Motor neuron (in vitro differentiated cells): ENCODE results near the gene SYPL1. TPM values are rescaled to one million over a fixed set of nuclear protein-coding genes. Genes with fewer than 3 reads are reported as not detected.
A peak's percentile ranks its signal among the peaks of the same experiment; 100 is the strongest.

Experiments used
- ATAC-seq, 8 experiments: fragments of 200-7000 bp; cut with Tn5 transposase; replicated peaks in 6 of 8; 2 replicates each; pipeline ENCODE4 v1.8.0; 2021; ENCODE audit warnings: mild to moderate bottlenecking in 8 of 8, moderate library complexity in 8 of 8
- H3K27ac ChIP-seq, 2 donors: fragments of 250-450 bp; sonication (Bioruptor Pico); 2 replicates each; pipeline ENCODE4 v1.9.0; 2021; ENCODE audit warnings: antibody characterized with exemption in 2 of 2, mild to moderate bottlenecking in 2 of 2, moderate library complexity in 1 of 2
- H3K4me1 ChIP-seq, 2 donors: fragments of 250-450 bp; sonication (Bioruptor Pico); replicated peaks in 1 of 2; 2 replicates each; pipeline ENCODE4 v1.6.1; 2021; ENCODE audit warnings: antibody characterized with exemption in 2 of 2, mild to moderate bottlenecking in 2 of 2, moderate library complexity in 1 of 2
- H3K4me3 ChIP-seq, 5 donors: fragments of 250-450 bp; sonication (Bioruptor Pico); 2 replicates each; pipeline ENCODE4 v1.9.0; 2021; ENCODE audit warnings: antibody characterized with exemption in 5 of 5, mild to moderate bottlenecking in 5 of 5, moderate library complexity in 4 of 5
- WGBS, 10 experiments: fragments of 450-650 bp; shearing (Covaris generic); methylation state at CpG; one replicate each; pipeline ENCODE4 v1.0.0; 2022; 5-methylcytosine and 5-hydroxymethylcytosine counted together
- in situ Hi-C, 9 experiments: fragments of 400-800 bp; cut with MboI; loops; one replicate each; pipeline ENCODE4 v1.15.0; 2021; ENCODE audit warnings: low sequenced_read_pairs in 9 of 9, low pct_unique_long_range_greater_than_20kb in 2 of 9; ENCODE audit not compliant: unreplicated experiment in 9 of 9
- total RNA-seq, 8 experiments: library from RNA; unstranded; fragments of 300-600 nt; gene quantifications; 2 replicates each; pipeline versions ENCODE4 v1.2.3 to v1.2.4, GENCODE V29; 2022

Gene SYPL1
- total RNA-seq, 8 experiments from 2014 or later: 9.8 to 83.7 (median 23.0) TPM

DNA sequence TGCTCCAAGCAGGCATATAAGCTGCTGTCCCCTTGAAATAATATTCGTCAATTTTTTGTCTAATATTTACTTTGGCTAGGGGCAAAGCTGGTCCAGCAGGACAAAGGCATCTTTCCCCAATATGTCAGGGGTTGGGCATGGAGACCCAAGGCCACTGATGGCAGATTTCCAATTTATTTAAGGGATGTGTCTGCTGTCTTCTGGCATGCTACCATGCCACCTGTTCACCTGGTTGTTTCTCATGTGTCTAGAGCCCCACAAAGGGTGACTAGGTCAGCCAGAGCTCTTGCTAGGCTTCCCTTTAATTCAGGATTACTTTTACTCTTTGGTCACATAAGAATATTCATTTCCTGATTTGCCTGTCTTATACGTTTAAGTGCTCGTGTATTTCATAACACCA lies 22.1 kb upstream of the SYPL1 start:
- peaks cover 0 to under 1% of the 10 kb centered on the region in 2 donors for H3K4me1 ChIP-seq
- in situ Hi-C loops: no loop called here
- no peak overlapping the region for H3K27ac ChIP-seq
- 14 to 100% (median 85%) methylated on average over 2 to 3 of the region's 3 CpGs; no CpG with 5 or more reads in 2 of the 10 experiments for WGBS, 10 experiments
- ATAC-seq: no peak
- H3K4me3 ChIP-seq: no peak overlapping the region

GRCh38 chr7:106129291-106129690 lies 17.2 kb upstream of the SYPL1 start:
- in situ Hi-C loops: no loop called here
- H3K4me1 ChIP-seq: no peaks in the 10 kb centered on the region
- ATAC-seq: no peak
- H3K4me3 ChIP-seq: no peak overlapping the region
- 80 to 100% (median 95%) methylated on average over 1 to 3 of the region's 3 CpGs; no CpG with 5 or more reads in 6 of the 10 experiments for WGBS, 10 experiments
- no peak overlapping the region for H3K27ac ChIP-seq

- in situ Hi-C loops: no loop called here
Measured at GRCh38 chr7:106128836-106129235, 16.7 kb upstream of the SYPL1 start.

GRCh38 chr7:106127984-106128780 lies 16.1 kb upstream of the SYPL1 start:
- WGBS, 10 experiments: 39 to 83% (median 65%) methylated on average over 1 to 5 of the region's 5 CpGs; no CpG with 5 or more reads in 2 of the 10 experiments
- Histone ChIP-seq H3K4me1 (no peaks in the 10 kb centered on the region), H3K4me3 (no peak overlapping the region), H3K27ac (no peak overlapping the region)
- in situ Hi-C loops: no loop called here
- ATAC-seq: no peak

More at GRCh38 chr7:106128836-106129235, 16.7 kb upstream of the SYPL1 start:
- Histone ChIP-seq H3K4me1 (no peaks in the 10 kb centered on the region), H3K27ac (no peak overlapping the region), H3K4me3 (no peak overlapping the region)
- ATAC-seq: no peak
- 14 to 100% (median 76%) methylated on average over 1 of the region's 1 CpG; no CpG with 5 or more reads in 4 of the 10 experiments for whole genome bisulfite sequencing, 10 experiments

- in situ Hi-C loops: no loop called here
- Histone ChIP-seq H3K27ac (no peak overlapping the region), H3K4me3 (no peak overlapping the region), H3K4me1 (no peaks in the 10 kb centered on the region)
- no peak for ATAC-seq
- 21 to 100% (median 81%) methylated on average over 1 to 7 of the region's 7 CpGs for WGBS, 10 experiments
Measured at GRCh38 chr7:106126170-106126938, 14.2 kb upstream of the SYPL1 start.

- no peak overlapping the region for H3K4me3 ChIP-seq
- no peak for ATAC-seq
- in situ Hi-C loops: no loop called here
- no peaks in the 10 kb centered on the region for H3K4me1 ChIP-seq
- WGBS, 10 experiments: 22 to 83% (median 55%) methylated on average over 1 to 4 of the region's 4 CpGs; no CpG with 5 or more reads in 1 of the 10 experiments
- no peak overlapping the region for H3K27ac ChIP-seq
Measured at GRCh38 chr7:106125417-106125816, 13.3 kb upstream of the SYPL1 start.

GRCh38 chr7:106124186-106124585 lies 12.1 kb upstream of the SYPL1 start:
- no peak for ATAC-seq
- in situ Hi-C loops: no loop called here
- Histone ChIP-seq H3K4me3 (no peak overlapping the region), H3K27ac (no peak overlapping the region), H3K4me1 (no peaks in the 10 kb centered on the region)
- 0 to 100% (median 91%) methylated on average over 1 of the region's 1 CpG; no CpG with 5 or more reads in 3 of the 10 experiments for WGBS, 10 experiments

- 80 to 100% (median 86%) methylated on average over 1 of the region's 1 CpG; no CpG with 5 or more reads in 7 of the 10 experiments for WGBS, 10 experiments
- H3K27ac ChIP-seq: no peak overlapping the region
- ATAC-seq: no peak
- H3K4me3 ChIP-seq: no peak overlapping the region
- no peaks in the 10 kb centered on the region for H3K4me1 ChIP-seq
- in situ Hi-C loops: no loop called here
Measured at GRCh38 chr7:106122713-106123112, 10.6 kb upstream of the SYPL1 start.

DNA sequence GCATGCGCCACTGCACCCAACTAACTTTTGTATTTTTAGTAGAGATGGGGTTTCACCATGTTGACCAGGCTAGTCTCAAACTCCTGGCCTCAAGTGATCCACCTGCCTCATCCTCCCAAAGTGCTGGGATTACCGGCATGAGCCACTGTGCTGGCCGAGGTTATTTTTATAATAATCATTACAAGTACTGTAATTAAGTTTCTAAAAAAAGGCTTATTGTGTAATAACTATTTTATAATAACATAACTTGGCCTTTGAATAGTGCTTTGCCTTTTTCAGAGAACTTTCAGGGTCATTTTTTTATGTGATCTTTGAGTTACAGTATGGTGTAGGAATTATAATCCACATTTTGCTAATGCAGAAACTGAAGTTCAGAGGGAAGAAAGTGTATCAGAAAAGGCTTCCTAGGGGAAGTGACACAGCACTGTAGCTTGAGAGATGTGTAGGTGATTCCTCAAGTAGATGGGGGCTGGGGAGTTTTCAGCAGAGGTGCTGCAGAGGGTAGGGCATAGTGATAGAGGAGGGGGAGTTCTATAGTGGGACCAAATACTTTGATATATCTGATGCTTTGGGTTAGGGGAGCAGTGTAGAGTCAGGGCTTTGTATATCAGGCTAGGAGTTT lies 9.2 kb upstream of the SYPL1 start:
- no peak overlapping the region for H3K27ac ChIP-seq
- in situ Hi-C loops: no loop called here
- no peak for ATAC-seq
- no peak overlapping the region for H3K4me3 ChIP-seq
- 78 to 100% (median 100%) methylated on average over 1 to 3 of the region's 3 CpGs; no CpG with 5 or more reads in 5 of the 10 experiments for WGBS, 10 experiments
- H3K4me1 ChIP-seq: no peaks in the 10 kb centered on the region

DNA sequence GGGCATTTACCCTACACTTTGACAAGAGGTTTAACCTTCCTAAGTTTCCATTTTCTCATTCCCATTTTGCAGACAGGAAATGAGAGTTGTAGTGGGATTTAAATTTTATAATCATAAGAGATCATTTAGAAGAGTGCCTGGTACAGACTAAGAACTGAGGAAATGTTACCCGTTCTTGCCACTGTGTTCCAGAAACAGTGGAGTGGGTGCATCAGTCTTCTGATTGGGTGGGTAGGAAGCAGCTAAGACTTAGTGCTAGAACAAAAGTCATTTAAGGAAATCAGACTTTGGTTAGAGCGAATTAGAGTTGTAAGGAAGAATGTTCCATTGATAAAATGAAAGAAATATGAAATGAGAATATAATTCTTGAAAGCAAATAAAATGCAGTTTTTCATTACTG lies 8.4 kb upstream of the SYPL1 start:
- no peak overlapping the region for H3K4me3 ChIP-seq
- no peak for ATAC-seq
- H3K27ac ChIP-seq: no peak overlapping the region
- in situ Hi-C loops: no loop called here
- no peaks in the 10 kb centered on the region for H3K4me1 ChIP-seq
- WGBS, 10 experiments: 68 to 94% (median 88%) methylated on average over 1 to 2 of the region's 2 CpGs; no CpG with 5 or more reads in 4 of the 10 experiments

DNA sequence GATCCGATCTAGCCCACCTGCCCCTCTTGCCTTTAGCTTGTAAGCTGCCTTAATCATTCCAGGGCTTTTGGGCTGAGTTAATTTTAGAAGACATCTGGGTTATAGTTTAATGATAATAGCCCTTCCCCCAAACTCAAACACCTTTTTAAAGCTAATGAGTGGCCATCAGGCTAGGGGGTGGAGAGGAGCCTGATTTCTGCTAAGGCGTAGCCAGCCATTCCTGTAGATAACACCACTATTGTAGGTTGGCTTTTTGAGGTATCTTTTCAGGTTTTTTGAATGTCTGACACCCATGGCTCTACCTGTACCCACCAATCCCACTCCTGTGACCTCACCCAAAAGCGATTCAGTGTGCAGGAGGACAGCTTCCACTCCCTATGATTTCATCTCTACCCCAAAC lies 7.6 kb upstream of the SYPL1 start:
- ATAC-seq: no peak
- in situ Hi-C loops: no loop called here
- WGBS, 10 experiments: 0 to 100% (median 83%) methylated on average over 1 to 2 of the region's 3 CpGs; no CpG with 5 or more reads in 2 of the 10 experiments

GRCh38 chr7:106117786-106118544 lies 5.9 kb upstream of the SYPL1 start:
- Histone ChIP-seq H3K27ac (no peak overlapping the region), H3K4me3 (no peak overlapping the region), H3K4me1 (peaks cover 0 to 2% of the 10 kb centered on the region in 2 donors)
- WGBS, 10 experiments: 65 to 100% (median 80%) methylated on average over 1 to 8 of the region's 9 CpGs; no CpG with 5 or more reads in 1 of the 10 experiments
- peak in 1 of 8 experiments; percentile 84 for ATAC-seq
- in situ Hi-C loops: no loop called here

More for the DNA sequence above, 7.6 kb upstream of the SYPL1 start:
- Histone ChIP-seq H3K27ac (no peak overlapping the region), H3K4me1 (no peaks in the 10 kb centered on the region), H3K4me3 (no peak overlapping the region)
